Calu3 (cell line): ENCODE measurements around the gene SP140L. TPM values are rescaled to one million over a fixed set of nuclear protein-coding genes. Genes with fewer than 3 reads are reported as not detected.

Source experiments
- BruUV-seq: library from RNA; stranded (reverse); fragments of 400-500 nt; replicated peaks from 2 replicates; lab custom pipeline; 2021; lab: Mats Ljungman, UMichigan
- CTCF ChIA-PET: fragments of 300-600 bp; sonication (Branson Sonifier 250); formaldehyde crosslinking; loops from one replicate; lab custom pipeline; 2022; ENCODE audit warnings: antibody characterized with exemption; lab: Charles Lee
- DNase-seq: peaks from one replicate; pipeline ENCODE4 v3.0.0; 2022
- H3K27ac Mint-ChIP-seq: one replicate; pipeline ENCODE4 v1.8.0; 2022; ENCODE audit warnings: mixed read lengths; ENCODE audit not compliant: unreplicated experiment
- H3K27me3 Mint-ChIP-seq: one replicate; pipeline ENCODE4 v1.8.0; 2022; ENCODE audit warnings: mixed read lengths; ENCODE audit not compliant: unreplicated experiment
- H3K36me3 Mint-ChIP-seq: one replicate; pipeline ENCODE4 v1.8.0; 2022; ENCODE audit warnings: mild to moderate bottlenecking, moderate library complexity, mixed read lengths; ENCODE audit not compliant: insufficient read depth, unreplicated experiment
- H3K4me1 Mint-ChIP-seq: one replicate; pipeline ENCODE4 v1.8.0; 2022; ENCODE audit warnings: mild to moderate bottlenecking, low read depth, mixed read lengths; ENCODE audit not compliant: unreplicated experiment
- H3K4me3 Mint-ChIP-seq: one replicate; pipeline ENCODE4 v1.8.0; 2022; ENCODE audit warnings: mild to moderate bottlenecking, low read depth, moderate library complexity, mixed read lengths; ENCODE audit not compliant: unreplicated experiment
- H3K9me3 Mint-ChIP-seq: one replicate; pipeline ENCODE4 v1.8.0; 2022; ENCODE audit warnings: low read depth, mixed read lengths; ENCODE audit not compliant: unreplicated experiment
- CTCF ChIP-seq: fragments of 200-600 bp; IDR thresholded peaks from one replicate; pipeline ENCODE4 v1.8.0; 2022; ENCODE audit warnings: antibody characterized with exemption; ENCODE audit not compliant: unreplicated experiment
- intact Hi-C: fragments of 100-400 bp; cut with micrococcal nuclease; formaldehyde crosslinking; loops from one replicate; pipeline ENCODE4 v1.10.0; 2022; ENCODE audit not compliant: unreplicated experiment
- total RNA-seq: library from RNA; stranded (reverse); gene quantifications from 2 replicates; pipeline ENCODE4 v1.2.3, GENCODE V29; 2022

The SP140L gene
- total RNA-seq, 1 experiment from 2014 or later = 35.4 TPM

GRCh38 chr2:230410861-230411569 lies 84.0 kb downstream of the SP140L start:
- peaks cover 38% of the 10 kb centered on the region for H3K4me1 Mint-ChIP-seq
- TF ChIP-seq CTCF = no peak
- intact Hi-C loops = loop anchor here (5.0 to 10.0 kb wide), 2 partner anchors 179 to 346 kb away; partner anchors contain the start of gene SLC16A14
- DNase-seq = no peak
- H3K36me3 Mint-ChIP-seq = peaks cover 20% of the 10 kb centered on the region
- peak overlapping the region; percentile 91 for H3K4me3 Mint-ChIP-seq
- CTCF ChIA-PET = no interaction called here
- H3K27me3 Mint-ChIP-seq = no peaks in the 10 kb centered on the region
- H3K9me3 Mint-ChIP-seq = no peaks in the 10 kb centered on the region
- peak overlapping the region; percentile 87 for H3K27ac Mint-ChIP-seq
- BruUV-seq = no TSS peak

DNA sequence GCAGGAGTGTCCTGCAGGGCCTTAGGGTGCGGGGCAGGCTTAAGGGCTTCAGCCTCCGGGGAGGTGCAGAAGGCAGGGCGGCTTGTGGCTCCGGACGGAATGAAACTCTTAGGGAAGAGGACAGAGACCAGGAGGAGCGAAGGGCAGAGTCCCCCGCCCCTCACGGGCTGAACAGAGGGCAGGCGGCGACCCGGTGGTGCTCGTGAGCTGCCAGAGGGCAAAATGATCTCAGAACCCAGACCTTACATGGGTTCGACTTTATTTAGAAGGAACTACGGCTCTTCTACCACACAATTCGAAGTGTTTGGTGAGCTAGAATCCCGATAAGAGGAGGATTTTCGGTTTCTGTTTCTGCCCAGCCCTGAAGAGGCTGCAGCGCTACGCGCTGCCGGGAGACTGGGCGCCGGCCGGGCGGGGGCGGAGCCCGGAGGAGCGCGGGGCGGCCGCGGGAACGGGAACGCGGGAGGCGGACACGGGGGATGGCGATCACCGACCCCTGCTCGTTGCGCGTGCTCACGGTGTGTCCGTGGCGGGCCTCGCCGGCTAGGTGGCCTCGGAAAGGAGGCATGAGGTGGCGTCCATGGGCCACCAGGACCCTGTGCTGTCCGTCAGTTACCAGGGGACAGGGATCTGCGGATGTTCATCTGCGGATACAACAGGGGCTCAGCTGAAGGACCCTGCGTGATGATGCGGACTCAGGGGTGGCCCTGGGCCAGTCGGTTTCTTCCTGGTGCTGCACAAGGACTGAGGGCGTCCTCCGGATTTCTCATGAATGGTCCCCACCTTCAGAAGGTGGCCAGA lies 84.8 kb downstream of the SP140L start:
- intact Hi-C loops = loop anchor here (5.0 to 10.0 kb wide), 2 partner anchors 179 to 347 kb away; partner anchors contain the start of gene SLC16A14
- no peaks in the 10 kb centered on the region for H3K9me3 Mint-ChIP-seq
- H3K27me3 Mint-ChIP-seq = no peaks in the 10 kb centered on the region
- TF ChIP-seq CTCF = no peak
- peaks cover 27% of the 10 kb centered on the region for H3K36me3 Mint-ChIP-seq
- DNase-seq = peak; percentile 68
- peak overlapping the region; percentile 91 for H3K4me3 Mint-ChIP-seq
- peaks cover 38% of the 10 kb centered on the region for H3K4me1 Mint-ChIP-seq
- H3K27ac Mint-ChIP-seq = peak overlapping the region; percentile 87
- no TSS peak for BruUV-seq
- CTCF ChIA-PET = no interaction called here

DNA sequence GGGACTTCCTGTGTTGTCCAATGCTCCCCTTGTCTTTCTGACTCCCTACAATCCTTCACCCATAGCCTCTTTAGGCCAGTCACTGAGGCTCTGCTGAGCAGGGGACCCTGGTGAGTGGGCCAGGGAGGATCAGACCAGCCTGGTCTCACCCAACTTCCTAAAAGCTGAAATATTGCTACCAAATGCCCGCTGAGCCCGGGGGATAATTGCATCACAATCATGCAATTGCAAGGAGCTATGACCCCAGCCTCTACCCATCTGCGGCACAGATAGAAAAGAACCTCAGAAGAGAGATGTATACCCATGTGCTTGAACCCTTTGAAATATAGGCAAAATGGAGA lies 85.3 kb downstream of the SP140L start:
- H3K9me3 Mint-ChIP-seq = no peaks in the 10 kb centered on the region
- peaks cover 28% of the 10 kb centered on the region for H3K36me3 Mint-ChIP-seq
- H3K27me3 Mint-ChIP-seq = no peaks in the 10 kb centered on the region
- no peak overlapping the region for H3K27ac Mint-ChIP-seq
- TF ChIP-seq CTCF = no peak
- BruUV-seq = no TSS peak
- H3K4me3 Mint-ChIP-seq = peak overlapping the region; percentile 91
- no peak for DNase-seq
- peaks cover 38% of the 10 kb centered on the region for H3K4me1 Mint-ChIP-seq
- intact Hi-C loops = loop anchor here (5.0 to 10.0 kb wide), 2 partner anchors 180 to 348 kb away; partner anchors contain the start of gene SLC16A14
- CTCF ChIA-PET = no interaction called here

DNA sequence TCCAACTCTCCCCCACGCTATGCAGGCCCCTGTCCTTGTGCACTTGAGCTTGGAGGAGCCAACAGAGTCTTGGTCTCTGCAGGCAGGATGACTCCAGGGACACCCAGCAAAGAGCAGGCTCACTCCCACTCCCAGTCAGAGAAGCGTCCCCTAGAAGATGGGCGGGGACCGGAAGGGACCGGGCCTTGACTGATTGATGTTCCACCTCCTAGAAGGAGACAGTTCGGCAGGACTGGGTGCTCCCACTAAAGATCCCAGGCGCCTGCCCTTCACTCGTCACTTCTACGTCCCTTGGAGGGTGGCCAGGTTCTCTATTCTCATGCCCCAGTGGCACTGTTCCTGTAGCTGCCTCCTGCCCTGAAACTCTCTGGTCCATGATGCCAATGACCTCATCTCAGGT lies 85.9 kb downstream of the SP140L start:
- Mint-ChIP-seq H3K27me3 (no peaks in the 10 kb centered on the region), H3K36me3 (peaks cover 33% of the 10 kb centered on the region), H3K4me1 (peaks cover 39% of the 10 kb centered on the region), H3K9me3 (no peaks in the 10 kb centered on the region), H3K4me3 (peak overlapping the region; percentile 91), H3K27ac (no peak overlapping the region)
- no peak for TF ChIP-seq CTCF
- CTCF ChIA-PET = no interaction called here
- no TSS peak for BruUV-seq
- no peak for DNase-seq
- intact Hi-C loops = loop anchor here (5.0 to 10.0 kb wide), 2 partner anchors 181 to 348 kb away; partner anchors contain the start of gene SLC16A14
